ENCODE data around the gene C11orf65. TPM values are rescaled to one million over a fixed set of nuclear protein-coding genes. Genes with fewer than 3 reads are reported as not detected.
"Not testable (repeated sequence)": the region's sequence is repeated elsewhere in the genome, so short reads cannot be mapped to it uniquely, and the experiment has no call there.

The C11orf65 gene
- total RNA-seq, 2 donors from 2014 or later: 0.50 to 0.64 TPM

DNA sequence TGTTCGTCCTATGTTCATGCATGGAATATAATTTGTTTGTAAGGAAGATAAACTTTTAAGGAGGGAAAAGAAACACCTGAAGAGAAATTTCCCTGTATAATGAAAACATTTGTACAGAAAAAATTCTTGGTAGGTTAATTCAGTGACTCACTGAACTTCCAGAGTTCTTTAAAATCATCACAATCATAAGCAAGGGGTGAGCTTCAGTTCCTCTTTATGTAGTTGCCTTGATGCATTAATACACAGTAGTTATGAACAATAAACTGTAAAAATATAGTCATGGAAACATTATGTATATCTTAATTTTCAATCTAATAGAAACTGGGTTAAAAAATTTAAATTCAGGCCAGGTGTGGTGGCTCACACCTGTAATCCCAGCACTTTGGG is 1.1 kb upstream of the C11orf65 start:
- Histone ChIP-seq H3K4me3 (no peak overlapping the region), H3K9ac (ENCODE audit: low read depth in 2 of 2, low read length in 2 of 2) (no peak overlapping the region), H3K9me3 (no peaks in the 10 kb centered on the region), H3K4me1 (no peaks in the 10 kb centered on the region), H3K27me3 (no peaks in the 10 kb centered on the region), H3K36me3 (no peaks in the 10 kb centered on the region), H3K27ac (no peak overlapping the region)
- intact Hi-C loops (cut with DNase I): no loop called here
- TF ChIP-seq, protein P1, sequence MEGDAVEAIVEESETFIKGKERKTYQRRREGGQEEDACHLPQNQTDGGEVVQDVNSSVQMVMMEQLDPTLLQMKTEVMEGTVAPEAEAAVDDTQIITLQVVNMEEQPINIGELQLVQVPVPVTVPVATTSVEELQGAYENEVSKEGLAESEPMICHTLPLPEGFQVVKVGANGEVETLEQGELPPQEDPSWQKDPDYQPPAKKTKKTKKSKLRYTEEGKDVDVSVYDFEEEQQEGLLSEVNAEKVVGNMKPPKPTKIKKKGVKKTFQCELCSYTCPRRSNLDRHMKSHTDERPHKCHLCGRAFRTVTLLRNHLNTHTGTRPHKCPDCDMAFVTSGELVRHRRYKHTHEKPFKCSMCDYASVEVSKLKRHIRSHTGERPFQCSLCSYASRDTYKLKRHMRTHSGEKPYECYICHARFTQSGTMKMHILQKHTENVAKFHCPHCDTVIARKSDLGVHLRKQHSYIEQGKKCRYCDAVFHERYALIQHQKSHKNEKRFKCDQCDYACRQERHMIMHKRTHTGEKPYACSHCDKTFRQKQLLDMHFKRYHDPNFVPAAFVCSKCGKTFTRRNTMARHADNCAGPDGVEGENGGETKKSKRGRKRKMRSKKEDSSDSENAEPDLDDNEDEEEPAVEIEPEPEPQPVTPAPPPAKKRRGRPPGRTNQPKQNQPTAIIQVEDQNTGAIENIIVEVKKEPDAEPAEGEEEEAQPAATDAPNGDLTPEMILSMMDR (IDR thresholded peaks at IDR 0.05): no peak
- DNase-seq: no peak

DNA sequence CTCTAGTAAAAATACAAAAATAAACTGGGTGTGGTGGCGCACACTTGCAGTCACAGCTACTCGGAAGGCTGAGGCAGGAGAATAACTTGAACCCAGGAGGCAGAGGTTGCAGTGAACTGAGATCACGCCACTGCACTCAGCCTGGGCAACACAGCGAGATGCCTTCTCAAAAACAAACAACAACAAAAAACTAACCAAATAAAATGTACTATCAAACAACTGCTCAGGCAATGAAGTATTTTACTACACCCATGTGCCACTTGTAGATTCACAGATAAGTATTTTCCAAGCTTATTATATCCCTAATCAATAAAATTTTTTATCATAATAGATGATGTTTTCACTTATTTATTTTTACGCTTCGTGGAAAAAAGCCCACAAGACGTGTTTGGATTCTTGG is 924 bp downstream of the C11orf65 start:
- peak; percentile 21 for DNase-seq
- Histone ChIP-seq H3K4me1 (no peaks in the 10 kb centered on the region), H3K4me3 (peak overlapping the region; percentile 59), H3K9ac (ENCODE audit: low read depth in 2 of 2, low read length in 2 of 2) (peak overlapping the region; percentile 85 to 94), H3K27me3 (no peaks in the 10 kb centered on the region), H3K36me3 (no peaks in the 10 kb centered on the region), H3K9me3 (no peaks in the 10 kb centered on the region), H3K27ac (peak overlapping the region; percentile 99)
- intact Hi-C loops (cut with DNase I): no loop called here
- TF ChIP-seq, protein P1 (IDR thresholded peaks at IDR 0.05): no peak

DNA sequence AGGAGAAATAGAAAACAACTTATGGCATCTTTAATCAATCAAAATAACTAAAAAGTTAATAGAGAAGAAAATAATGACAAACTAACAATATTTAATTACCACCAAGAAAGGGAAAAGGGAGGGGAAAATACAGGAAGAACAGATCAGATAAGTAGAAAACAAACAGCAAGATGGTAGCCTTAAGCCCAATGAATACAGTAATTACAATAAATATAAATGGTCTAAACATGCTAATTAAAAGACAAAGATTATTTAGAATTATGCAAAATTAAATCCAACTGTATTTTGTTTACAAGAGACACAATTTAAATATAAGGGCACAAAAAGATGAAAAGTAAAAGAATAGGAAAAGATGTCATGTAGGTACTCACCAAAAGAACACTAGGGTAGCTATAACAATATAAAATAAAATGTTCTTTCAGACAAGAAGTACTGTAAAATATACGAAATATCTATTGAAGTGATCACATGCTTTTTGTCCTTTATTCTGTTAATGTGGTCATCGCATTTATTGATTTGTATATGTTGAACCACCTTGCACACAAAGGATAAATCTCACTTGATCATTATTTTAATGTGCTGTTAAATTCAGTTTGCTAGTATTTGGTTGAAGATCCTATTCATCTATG is 14.0 kb downstream of the C11orf65 start:
- H3K27me3 ChIP-seq: no peaks in the 10 kb centered on the region
- H3K4me1 ChIP-seq: no peaks in the 10 kb centered on the region
- no peak overlapping the region for H3K4me3 ChIP-seq
- H3K36me3 ChIP-seq: no peaks in the 10 kb centered on the region
- intact Hi-C loops (cut with DNase I): no loop called here
- TF ChIP-seq, protein P1 (IDR thresholded peaks at IDR 0.05): no peak
- H3K9me3 ChIP-seq: no peaks in the 10 kb centered on the region
- no peak for DNase-seq
- no peak overlapping the region for H3K9ac ChIP-seq (ENCODE audit: low read depth in 2 of 2, low read length in 2 of 2)
- no peak overlapping the region for H3K27ac ChIP-seq

DNA sequence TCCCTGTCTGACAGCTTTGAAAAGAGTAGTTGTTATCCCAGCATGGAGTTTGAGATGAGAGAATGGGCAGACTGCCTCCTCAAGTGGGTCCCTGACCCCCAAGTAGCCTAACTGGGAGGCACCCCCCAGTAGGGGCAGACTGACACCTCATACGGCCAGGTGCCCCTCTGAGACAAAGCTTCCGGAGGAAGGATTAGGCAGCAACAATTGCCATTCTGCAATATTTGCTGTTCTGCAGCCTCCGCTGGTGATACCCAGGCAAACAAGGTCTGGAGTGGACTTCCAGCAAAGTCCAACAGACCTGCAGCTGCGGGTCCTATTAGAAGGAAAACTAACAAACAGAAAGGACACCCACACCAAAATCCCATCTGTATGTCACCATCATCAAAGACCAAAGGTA is 25.9 kb downstream of the C11orf65 start:
- H3K9ac ChIP-seq (ENCODE audit: low read depth in 2 of 2, low read length in 2 of 2); H3K4me1 ChIP-seq; H3K27me3 ChIP-seq; DNase-seq; H3K36me3 ChIP-seq; H3K9me3 ChIP-seq; H3K4me3 ChIP-seq; intact Hi-C loops (cut with DNase I); H3K27ac ChIP-seq: not testable (repeated sequence)

- TF ChIP-seq, protein P1 (IDR thresholded peaks at IDR 0.05): no peak
- Histone ChIP-seq H3K27ac (no peak overlapping the region), H3K36me3 (no peaks in the 10 kb centered on the region), H3K9me3 (no peaks in the 10 kb centered on the region), H3K9ac (ENCODE audit: low read depth in 2 of 2, low read length in 2 of 2) (no peak overlapping the region), H3K4me3 (no peak overlapping the region), H3K4me1 (no peaks in the 10 kb centered on the region), H3K27me3 (no peaks in the 10 kb centered on the region)
- no peak for DNase-seq
- intact Hi-C loops (cut with DNase I): no loop called here
Measured at GRCh38 chr11:108436594-108436993, 30.7 kb downstream of the C11orf65 start.

DNA sequence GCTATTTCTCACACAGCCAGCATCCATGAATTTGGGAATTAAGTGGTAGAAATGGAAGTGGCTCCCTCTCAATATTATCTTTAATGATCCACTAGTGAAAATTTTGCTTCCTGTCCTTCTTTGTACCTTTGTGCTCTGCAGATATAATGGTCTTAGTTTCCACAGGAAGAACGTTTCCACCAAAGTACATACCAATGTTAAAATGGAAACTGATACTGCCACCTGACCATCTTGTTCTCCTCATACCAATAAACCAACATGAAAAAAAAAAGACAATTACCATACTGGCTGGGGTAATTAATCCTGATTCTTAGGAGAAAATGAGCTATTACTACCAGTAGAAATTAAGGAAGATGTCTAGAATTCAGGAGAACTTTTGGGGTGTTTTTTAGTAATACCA is 32.3 kb downstream of the C11orf65 start:
- TF ChIP-seq, protein P1 (IDR thresholded peaks at IDR 0.05): no peak
- Histone ChIP-seq H3K36me3 (no peaks in the 10 kb centered on the region), H3K9me3 (no peaks in the 10 kb centered on the region), H3K4me1 (no peaks in the 10 kb centered on the region), H3K27me3 (no peaks in the 10 kb centered on the region), H3K27ac (no peak overlapping the region), H3K4me3 (no peak overlapping the region), H3K9ac (ENCODE audit: low read depth in 2 of 2, low read length in 2 of 2) (no peak overlapping the region)
- intact Hi-C loops (cut with DNase I): no loop called here
- DNase-seq: no peak
